ENCODE results near the gene G6PC2.
A peak's percentile ranks its signal among the peaks of the same experiment; 100 is the strongest.
"Not testable (repeated sequence)": the region's sequence is repeated elsewhere in the genome, so short reads cannot be mapped to it uniquely, and the experiment has no call there.

Gene G6PC2

GRCh38 chr2:168901003-168901402 lies at the start of gene G6PC2:
Gene G6PC2, plus strand, starts transcription at chr2:168901291. Its CDS starts 41 bp downstream, at chr2:168901332.
- no peak for DNase-seq

- DNase-seq = no peak
Measured at GRCh38 chr2:168851674-168852320, 49.3 kb upstream of the G6PC2 start.

- DNase-seq = no peak
Measured at GRCh38 chr2:168852481-168852880, 48.6 kb upstream of the G6PC2 start.

- DNase-seq = no peak
Measured at GRCh38 chr2:168853471-168853870, 47.6 kb upstream of the G6PC2 start.

GRCh38 chr2:168854651-168855050 lies 46.4 kb upstream of the G6PC2 start:
- DNase-seq = no peak

- DNase-seq = no peak
Measured at GRCh38 chr2:168855601-168856000, 45.5 kb upstream of the G6PC2 start.

- DNase-seq = no peak
Measured at GRCh38 chr2:168858146-168858545, 42.9 kb upstream of the G6PC2 start.

GRCh38 chr2:168867164-168867563 lies 33.9 kb upstream of the G6PC2 start:
- DNase-seq = not testable (repeated sequence)

- not testable (repeated sequence) for DNase-seq
Measured at GRCh38 chr2:168870369-168870768, 30.7 kb upstream of the G6PC2 start.

GRCh38 chr2:168870824-168871223 lies 30.3 kb upstream of the G6PC2 start:
- not testable (repeated sequence) for DNase-seq

GRCh38 chr2:168874368-168875054 lies 26.6 kb upstream of the G6PC2 start:
- DNase-seq = no peak

- DNase-seq = not testable (repeated sequence)
Measured at GRCh38 chr2:168882163-168882562, 18.9 kb upstream of the G6PC2 start.

GRCh38 chr2:168884975-168885374 lies 16.1 kb upstream of the G6PC2 start:
- no peak for DNase-seq

- DNase-seq = no peak
Measured at GRCh38 chr2:168889635-168890005, 11.5 kb upstream of the G6PC2 start.

GRCh38 chr2:168890006-168890782 lies 10.9 kb upstream of the G6PC2 start, which contains the start of gene SPC25:
Gene SPC25, minus strand, starts transcription at chr2:168890430. Its CDS starts 911 bp downstream, at chr2:168889519.
- peak; percentile 89 for DNase-seq

GRCh38 chr2:168892327-168892726 lies 8.8 kb upstream of the G6PC2 start:
- DNase-seq = no peak

- DNase-seq = no peak
Measured at GRCh38 chr2:168894101-168894500, 7.0 kb upstream of the G6PC2 start.

GRCh38 chr2:168894720-168895119 lies 6.4 kb upstream of the G6PC2 start:
- DNase-seq = no peak

GRCh38 chr2:168895771-168896170 lies 5.3 kb upstream of the G6PC2 start:
- no peak for DNase-seq

GRCh38 chr2:168896783-168897182 lies 4.3 kb upstream of the G6PC2 start:
- DNase-seq = no peak

- no peak for DNase-seq
Measured at GRCh38 chr2:168897449-168897848, 3.6 kb upstream of the G6PC2 start.

GRCh38 chr2:168903888-168904287 lies 2.8 kb downstream of the G6PC2 start:
- DNase-seq = no peak

GRCh38 chr2:168904358-168904757 lies 3.3 kb downstream of the G6PC2 start:
- DNase-seq = no peak

Measured in DMS153 (cell line).